Lung (tissue), 12 donors: ENCODE measurements around the gene VEZT. TPM values are rescaled to one million over a fixed set of nuclear protein-coding genes. Genes with fewer than 3 reads are reported as not detected.
"Not testable (repeated sequence)": the region's sequence is repeated elsewhere in the genome, so short reads cannot be mapped to it uniquely, and the experiment has no call there.

Experiments
- ATAC-seq: fragments of 200-7000 bp; cut with Tn5 transposase; one replicate; pipeline ENCODE4 v1.9.1; 2020; ENCODE audit warnings: moderate number of reproducible peaks; ENCODE audit not compliant: insufficient read depth, low FRiP score
- DNase-seq, 3 donors: peaks; one replicate each; pipeline ENCODE4 v3.0.0-alpha.2; 2013 to 2017
- H3K27ac ChIP-seq, 2 donors: one replicate each; pipeline ENCODE4 v1.5.1; 2013; ENCODE audit warnings: mild to moderate bottlenecking in 2 of 2, moderate library complexity in 2 of 2, control low read depth in 1 of 2, inconsistent platforms in 1 of 2, low read depth in 1 of 2, low read length in 1 of 2
- H3K27me3 ChIP-seq, 3 donors: one replicate each; pipeline ENCODE4 v1.5.1; 2013; ENCODE audit warnings: low read length in 2 of 3; ENCODE audit not compliant: control insufficient read depth in 3 of 3, insufficient read depth in 3 of 3
- H3K36me3 ChIP-seq, 4 donors: one replicate each; pipeline ENCODE4 v1.5.1; 2013; ENCODE audit warnings: low read length in 4 of 4, mild to moderate bottlenecking in 1 of 4, moderate library complexity in 1 of 4; ENCODE audit not compliant: control insufficient read depth in 4 of 4, insufficient read depth in 4 of 4
- H3K4me1 ChIP-seq, 5 donors: one replicate each; pipeline ENCODE4 v1.5.1; 2013; ENCODE audit warnings: low read length in 5 of 5, mild to moderate bottlenecking in 2 of 5, moderate library complexity in 1 of 5; ENCODE audit not compliant: control insufficient read depth in 5 of 5, insufficient read depth in 5 of 5
- H3K4me3 ChIP-seq: one replicate; pipeline ENCODE4 v1.5.1; 2013; ENCODE audit warnings: mild to moderate bottlenecking, control low read depth, moderate library complexity
- H3K9ac ChIP-seq, 2 donors: one replicate each; pipeline ENCODE4 v1.5.1; 2013; ENCODE audit warnings: low read length in 2 of 2, control low read depth in 1 of 2; ENCODE audit not compliant: insufficient read depth in 1 of 2
- H3K9me3 ChIP-seq, 4 donors: one replicate each; pipeline ENCODE4 v1.5.1; 2013; ENCODE audit warnings: low read length in 3 of 4, mild to moderate bottlenecking in 1 of 4, moderate library complexity in 1 of 4; ENCODE audit not compliant: control insufficient read depth in 4 of 4, insufficient read depth in 3 of 4
- CTCF ChIP-seq: IDR thresholded peaks from 2 replicates; pipeline ENCODE4 v1.5.1; 2012; ENCODE audit warnings: mild to moderate bottlenecking; ENCODE audit errors: control extremely low read depth, extremely low read depth
- WGBS, 2 donors: extraction: QIAGEN DNeasy Blood & Tissue Kit; methylation state at CpG; one replicate each; pipeline ENCODE4 v1.1.7; 2013; 5-methylcytosine and 5-hydroxymethylcytosine counted together
- polyA plus RNA-seq, 2 donors: library from polyadenylated mRNA; stranded (reverse); fragments of 200-250 nt; gene quantifications; one replicate each; pipeline ENCODE4 v1.2.1, GENCODE V29; 2013
- total RNA-seq, 2 donors: library from RNA; depleted of rRNA in 1 of 2; stranded (reverse); fragments of >200 nt in 1 of 2; gene quantifications; one replicate each; pipeline ENCODE4 v1.2.1, GENCODE V29; 2014 to 2021
- donor health status: control.
- donor health status: control.
- donor health status: Bipolar disorder and iron deficiency.
- donor health status: healthy.
- donor health status: DM: yes; HTN: yes; CAD: no.

The VEZT gene
- total and polyA plus RNA-seq, 4 donors: 28.6 to 144 (median 47.3) TPM

GRCh38 chr12:95322326-95322725 is 104.7 kb downstream of the VEZT start:
- ATAC-seq (no peak), DNase-seq (no peak)
- Histone ChIP-seq H3K27ac (no peak overlapping the region), H3K36me3 (no peaks in the 10 kb centered on the region), H3K4me1 (peaks cover 0 to 7% (median 2%) of the 10 kb centered on the region in 5 donors), H3K4me3 (no peak overlapping the region), H3K27me3 (no peaks in the 10 kb centered on the region), H3K9ac (no peak overlapping the region), H3K9me3 (no peaks in the 10 kb centered on the region)
- 65 to 87% methylated on average over 4 of the region's 4 CpGs for WGBS, 2 donors
- no peak for TF ChIP-seq CTCF

- H3K9ac ChIP-seq: no peak overlapping the region
- no peak overlapping the region for H3K4me3 ChIP-seq
- no peak overlapping the region for H3K27ac ChIP-seq
- H3K36me3 ChIP-seq: no peaks in the 10 kb centered on the region
- no peak for DNase-seq
- ATAC-seq: no peak
- no peak for TF ChIP-seq CTCF
- H3K4me1 ChIP-seq: peaks cover 0 to 5% (median 2%) of the 10 kb centered on the region in 5 donors
- no peaks in the 10 kb centered on the region for H3K27me3 ChIP-seq
- H3K9me3 ChIP-seq: no peaks in the 10 kb centered on the region
Observed at GRCh38 chr12:95323212-95323611, 105.6 kb downstream of the VEZT start.

- not testable (repeated sequence) for H3K27me3 ChIP-seq, H3K9ac ChIP-seq, ATAC-seq, H3K9me3 ChIP-seq, DNase-seq, H3K36me3 ChIP-seq, H3K4me1 ChIP-seq, H3K4me3 ChIP-seq, H3K27ac ChIP-seq
- WGBS, 2 donors: 68 to 76% methylated on average over 7 of the region's 7 CpGs
Observed at GRCh38 chr12:95324246-95324645, 106.6 kb downstream of the VEZT start.

GRCh38 chr12:95325501-95325900 is 107.9 kb downstream of the VEZT start:
- H3K27ac ChIP-seq: no peak overlapping the region
- H3K36me3 ChIP-seq: no peaks in the 10 kb centered on the region
- no peak for ATAC-seq
- DNase-seq: no peak
- H3K4me1 ChIP-seq: peaks cover 0 to 5% (median 0%) of the 10 kb centered on the region in 5 donors
- no peaks in the 10 kb centered on the region for H3K27me3 ChIP-seq
- H3K4me3 ChIP-seq: no peak overlapping the region
- 97% methylated on average over 4 of the region's 4 CpGs for WGBS, 2 donors
- no peaks in the 10 kb centered on the region for H3K9me3 ChIP-seq
- no peak overlapping the region for H3K9ac ChIP-seq
- no peak for TF ChIP-seq CTCF
